ENCODE data around the gene LSMEM2. TPM values are rescaled to one million over a fixed set of nuclear protein-coding genes. Genes with fewer than 3 reads are reported as not detected.

The LSMEM2 gene
- total RNA-seq (under 1 TPM in 1 of 2 donors, not detected in 1; 0.51 TPM), polyA plus RNA-seq (1 to 10 TPM in 1 of 2 donors, not detected in 1; 1.3 TPM)
- long read RNA-seq, donor 1, partial matches to known transcripts: 0 of 2 reads
- long read RNA-seq, donor 1, other reads (novel, unspliced or antisense): 2 of 2 reads
- long read RNA-seq, donor 2: 0 reads

DNA sequence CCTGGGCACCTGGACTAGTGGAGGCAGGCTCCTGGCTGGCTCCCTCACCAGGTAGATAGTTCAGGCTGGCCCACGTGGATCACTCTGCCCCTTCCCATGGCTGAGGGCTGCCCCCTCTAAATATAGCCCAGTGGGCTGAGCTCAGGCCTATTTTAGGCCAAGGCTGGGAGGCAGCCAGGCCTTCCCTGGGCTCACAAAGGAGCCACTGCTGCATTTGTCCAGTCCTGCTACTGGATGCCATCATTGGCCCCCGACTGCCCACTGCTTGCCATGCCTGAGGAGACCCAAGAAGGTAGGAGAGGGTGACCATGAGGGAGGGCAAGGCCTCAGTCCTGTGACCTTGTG lies at the start of gene LSMEM2:
Gene LSMEM2, plus strand, starts transcription at position 208 of the 345 bp plus-strand sequence. Its CDS starts 27 bp downstream, at position 235.
- Histone ChIP-seq H3K4me1 (ENCODE audit: control insufficient read depth in 1 of 2, insufficient read depth in 2 of 2, low read length in 2 of 2) (no peaks in the 10 kb centered on the region), H3K36me3 (ENCODE audit: control insufficient read depth in 1 of 2, insufficient read depth in 2 of 2, low read length in 1 of 2) (no peaks in the 10 kb centered on the region), H3K27ac (ENCODE audit: low read depth in 1 of 2, low read length in 2 of 2) (peak within 1 kb of the TSS in 1 of 2 donors; percentile 9), H3K9me3 (ENCODE audit: control insufficient read depth, low read length) (no peaks in the 10 kb centered on the region), H3K4me3 (ENCODE audit: low read length in 2 of 2) (no peak within 1 kb of the TSS), H3K27me3 (ENCODE audit: control insufficient read depth in 1 of 2, insufficient read depth in 2 of 2, low read length in 1 of 2) (no peaks in the 10 kb centered on the region)
- intact Hi-C loops (cut with DNase I): loop anchor here in 1 of 2 donors (10.0 kb wide), 1 partner anchor 154 kb away; no protein-coding TSS in a partner anchor
- ATAC-seq (ENCODE audit: low FRiP score) (peak; percentile 58), DNase-seq (peak in 1 of 2 donors; percentile 53)
- WGBS, 2 donors: 0 to 10% methylated on average over 2 of the region's 2 CpGs

DNA sequence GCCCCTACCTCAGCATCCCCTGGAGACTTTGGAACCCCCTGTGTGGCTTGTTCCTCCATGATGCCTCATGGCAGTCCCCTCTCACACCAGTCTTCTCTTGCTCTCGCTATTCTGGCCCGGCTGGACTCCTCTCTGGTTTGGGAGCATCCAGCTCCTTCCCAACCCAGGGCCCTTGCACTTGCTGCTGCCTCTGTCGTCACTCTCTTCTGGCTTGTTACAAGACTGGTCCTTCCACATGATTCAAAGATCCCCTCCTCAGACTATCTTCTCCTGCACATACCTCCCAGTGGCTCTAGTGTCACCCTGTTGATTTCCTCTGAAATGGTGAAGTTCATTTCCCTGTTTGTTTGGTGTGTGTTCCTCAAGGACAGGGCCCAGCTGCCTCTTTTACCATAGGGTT lies 49.4 kb upstream of the LSMEM2 start:
- intact Hi-C loops (cut with DNase I): no loop called here
- H3K9me3 ChIP-seq (ENCODE audit: control insufficient read depth, low read length): no peaks in the 10 kb centered on the region
- ATAC-seq (ENCODE audit: low FRiP score) (no peak), DNase-seq (no peak)
- H3K27ac ChIP-seq (ENCODE audit: low read depth in 1 of 2, low read length in 2 of 2): no peak overlapping the region
- 95 to 98% methylated on average over 3 of the region's 3 CpGs for WGBS, 2 donors
- no peaks in the 10 kb centered on the region for H3K4me1 ChIP-seq (ENCODE audit: control insufficient read depth in 1 of 2, insufficient read depth in 2 of 2, low read length in 2 of 2)
- no peak overlapping the region for H3K4me3 ChIP-seq (ENCODE audit: low read length in 2 of 2)
- no peaks in the 10 kb centered on the region for H3K36me3 ChIP-seq (ENCODE audit: control insufficient read depth in 1 of 2, insufficient read depth in 2 of 2, low read length in 1 of 2)
- H3K27me3 ChIP-seq (ENCODE audit: control insufficient read depth in 1 of 2, insufficient read depth in 2 of 2, low read length in 1 of 2): no peaks in the 10 kb centered on the region

DNA sequence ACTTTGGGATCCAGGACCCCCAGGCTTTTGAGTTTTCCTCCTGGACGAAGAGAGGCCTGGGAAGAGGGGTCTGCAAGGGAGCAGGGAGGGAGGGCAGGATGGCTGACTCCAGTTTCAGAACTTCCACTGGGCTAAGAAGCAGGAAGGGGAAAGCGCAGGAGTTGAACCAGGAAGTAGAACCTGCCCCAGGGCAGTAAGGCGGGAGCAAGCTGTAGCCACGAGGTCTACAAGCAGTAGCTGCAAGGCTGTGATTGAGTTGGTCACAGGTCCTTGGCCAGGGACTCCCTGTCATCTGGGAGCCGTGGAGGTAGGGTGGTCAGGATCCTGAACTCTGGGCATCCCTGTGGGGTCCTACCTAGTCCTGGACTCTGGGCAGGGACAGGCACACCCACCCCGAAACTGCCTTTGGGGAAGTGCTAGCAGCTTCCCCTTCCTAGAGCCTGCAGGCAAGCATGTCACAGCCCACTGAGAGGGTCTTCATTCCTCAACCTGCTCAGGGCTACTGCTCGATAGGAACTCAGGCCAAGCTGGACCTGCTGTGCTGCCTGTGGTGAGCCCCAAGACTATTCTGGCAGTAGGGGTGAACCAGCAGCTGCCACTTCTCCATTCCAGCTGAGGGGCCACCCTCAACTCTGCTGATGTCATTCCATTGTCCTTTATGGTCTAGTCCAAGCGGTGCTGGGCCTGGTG lies 48.6 kb upstream of the LSMEM2 start:
- Histone ChIP-seq H3K4me3 (ENCODE audit: low read length in 2 of 2) (no peak overlapping the region), H3K27ac (ENCODE audit: low read depth in 1 of 2, low read length in 2 of 2) (no peak overlapping the region), H3K27me3 (ENCODE audit: control insufficient read depth in 1 of 2, insufficient read depth in 2 of 2, low read length in 1 of 2) (no peaks in the 10 kb centered on the region), H3K4me1 (ENCODE audit: control insufficient read depth in 1 of 2, insufficient read depth in 2 of 2, low read length in 2 of 2) (no peaks in the 10 kb centered on the region), H3K36me3 (ENCODE audit: control insufficient read depth in 1 of 2, insufficient read depth in 2 of 2, low read length in 1 of 2) (no peaks in the 10 kb centered on the region), H3K9me3 (ENCODE audit: control insufficient read depth, low read length) (no peaks in the 10 kb centered on the region)
- DNase-seq: no peak
- no peak for ATAC-seq (ENCODE audit: low FRiP score)
- 89 to 91% methylated on average over 8 of the region's 8 CpGs for WGBS, 2 donors
- intact Hi-C loops (cut with DNase I): no loop called here

DNA sequence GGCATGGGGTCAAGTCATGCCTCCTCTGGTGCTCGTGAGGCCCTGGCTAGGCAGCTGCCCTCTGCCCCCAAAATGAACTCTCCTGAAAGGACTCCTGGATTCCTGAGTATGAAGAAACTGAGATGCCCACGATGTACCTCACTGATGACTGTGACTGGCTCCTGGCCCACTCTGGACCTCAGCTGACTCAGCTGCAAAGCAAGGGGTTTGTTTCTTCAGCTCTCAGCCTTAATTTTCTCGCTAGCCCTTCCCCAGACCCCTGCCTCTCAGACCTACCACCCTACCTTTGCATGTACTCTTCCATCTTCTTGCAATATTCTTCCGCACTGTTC lies 48.1 kb upstream of the LSMEM2 start:
- Histone ChIP-seq H3K4me3 (ENCODE audit: low read length in 2 of 2) (no peak overlapping the region), H3K27ac (ENCODE audit: low read depth in 1 of 2, low read length in 2 of 2) (no peak overlapping the region), H3K36me3 (ENCODE audit: control insufficient read depth in 1 of 2, insufficient read depth in 2 of 2, low read length in 1 of 2) (no peaks in the 10 kb centered on the region), H3K4me1 (ENCODE audit: control insufficient read depth in 1 of 2, insufficient read depth in 2 of 2, low read length in 2 of 2) (no peaks in the 10 kb centered on the region), H3K27me3 (ENCODE audit: control insufficient read depth in 1 of 2, insufficient read depth in 2 of 2, low read length in 1 of 2) (no peaks in the 10 kb centered on the region), H3K9me3 (ENCODE audit: control insufficient read depth, low read length) (no peaks in the 10 kb centered on the region)
- intact Hi-C loops (cut with DNase I): no loop called here
- 82 to 86% methylated on average over 4 of the region's 4 CpGs for WGBS, 2 donors
- no peak for DNase-seq
- no peak for ATAC-seq (ENCODE audit: low FRiP score)

DNA sequence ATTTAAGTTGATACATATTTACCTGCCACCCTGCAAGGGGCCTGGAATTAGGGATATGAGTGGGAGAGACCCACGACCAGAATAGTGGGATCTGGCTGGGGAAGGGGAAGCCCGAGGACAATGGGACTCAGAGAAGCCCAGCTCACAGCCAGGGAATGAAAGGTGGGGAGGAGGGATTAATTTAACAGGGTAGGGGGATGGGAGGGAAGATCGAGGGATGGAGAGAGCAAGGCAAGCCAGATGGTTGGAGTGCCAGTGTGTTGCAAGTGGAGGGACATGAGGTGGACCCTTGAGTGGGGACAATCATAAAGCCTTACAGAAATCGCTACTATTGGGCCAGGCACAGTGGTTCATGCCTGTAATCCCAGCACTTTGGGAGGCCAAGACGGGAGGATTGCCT lies 47.3 kb upstream of the LSMEM2 start:
- intact Hi-C loops (cut with DNase I): no loop called here
- Histone ChIP-seq H3K27ac (ENCODE audit: low read depth in 1 of 2, low read length in 2 of 2) (no peak overlapping the region), H3K4me1 (ENCODE audit: control insufficient read depth in 1 of 2, insufficient read depth in 2 of 2, low read length in 2 of 2) (no peaks in the 10 kb centered on the region), H3K9me3 (ENCODE audit: control insufficient read depth, low read length) (no peaks in the 10 kb centered on the region), H3K27me3 (ENCODE audit: control insufficient read depth in 1 of 2, insufficient read depth in 2 of 2, low read length in 1 of 2) (no peaks in the 10 kb centered on the region), H3K4me3 (ENCODE audit: low read length in 2 of 2) (no peak overlapping the region), H3K36me3 (ENCODE audit: control insufficient read depth in 1 of 2, insufficient read depth in 2 of 2, low read length in 1 of 2) (no peaks in the 10 kb centered on the region)
- ATAC-seq (ENCODE audit: low FRiP score) (no peak), DNase-seq (no peak)
- WGBS, 2 donors: 72 to 80% methylated on average over 5 of the region's 5 CpGs

DNA sequence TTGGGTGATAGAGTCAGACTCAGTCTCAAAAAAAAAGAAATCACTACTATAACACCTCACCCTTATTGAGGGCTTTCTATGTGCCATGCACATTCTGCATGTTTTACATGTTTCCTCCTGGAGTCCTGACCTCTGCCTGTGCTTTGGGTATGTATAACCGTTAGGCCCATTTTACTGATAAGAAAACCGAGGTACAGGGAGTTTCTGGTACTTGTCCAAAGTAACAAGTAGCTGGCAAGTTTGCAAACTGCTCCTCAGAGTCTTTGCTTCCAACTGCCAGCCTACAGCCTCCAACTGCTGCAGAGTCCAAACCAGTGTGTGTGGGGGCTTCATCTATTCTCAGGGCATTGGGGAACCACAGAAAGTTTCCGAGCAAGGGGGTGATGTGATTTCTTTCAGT lies 46.6 kb upstream of the LSMEM2 start:
- H3K4me3 ChIP-seq (ENCODE audit: low read length in 2 of 2): no peak overlapping the region
- DNase-seq (no peak), ATAC-seq (ENCODE audit: low FRiP score) (no peak)
- intact Hi-C loops (cut with DNase I): no loop called here
- H3K27ac ChIP-seq (ENCODE audit: low read depth in 1 of 2, low read length in 2 of 2): no peak overlapping the region
- no peaks in the 10 kb centered on the region for H3K36me3 ChIP-seq (ENCODE audit: control insufficient read depth in 1 of 2, insufficient read depth in 2 of 2, low read length in 1 of 2)
- no peaks in the 10 kb centered on the region for H3K27me3 ChIP-seq (ENCODE audit: control insufficient read depth in 1 of 2, insufficient read depth in 2 of 2, low read length in 1 of 2)
- WGBS, 2 donors: 53 to 60% methylated on average over 3 of the region's 3 CpGs
- H3K4me1 ChIP-seq (ENCODE audit: control insufficient read depth in 1 of 2, insufficient read depth in 2 of 2, low read length in 2 of 2): no peaks in the 10 kb centered on the region
- no peaks in the 10 kb centered on the region for H3K9me3 ChIP-seq (ENCODE audit: control insufficient read depth, low read length)

DNA sequence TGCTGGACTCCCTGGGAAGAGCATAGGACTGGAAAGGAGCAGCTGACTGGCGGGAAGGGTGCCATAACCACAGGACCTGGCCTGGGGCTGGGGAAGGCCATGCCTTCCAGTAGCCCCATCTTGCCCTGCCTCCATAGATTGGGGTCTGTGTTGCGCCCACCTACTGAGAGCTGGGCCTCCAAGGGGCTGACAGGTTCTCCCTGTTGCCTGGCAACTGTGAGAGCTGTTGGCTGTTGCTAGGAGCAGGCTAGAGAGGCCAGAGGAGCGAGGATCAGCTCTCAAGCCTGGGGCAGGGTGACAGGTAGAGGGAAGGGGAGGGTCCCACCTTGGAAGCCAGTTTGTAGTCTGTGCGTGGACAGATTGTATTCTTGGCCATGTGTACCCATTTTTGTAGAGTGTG lies 45.7 kb upstream of the LSMEM2 start:
- Histone ChIP-seq H3K27ac (ENCODE audit: low read depth in 1 of 2, low read length in 2 of 2) (no peak overlapping the region), H3K4me1 (ENCODE audit: control insufficient read depth in 1 of 2, insufficient read depth in 2 of 2, low read length in 2 of 2) (no peaks in the 10 kb centered on the region), H3K36me3 (ENCODE audit: control insufficient read depth in 1 of 2, insufficient read depth in 2 of 2, low read length in 1 of 2) (no peaks in the 10 kb centered on the region), H3K9me3 (ENCODE audit: control insufficient read depth, low read length) (no peaks in the 10 kb centered on the region), H3K4me3 (ENCODE audit: low read length in 2 of 2) (no peak overlapping the region), H3K27me3 (ENCODE audit: control insufficient read depth in 1 of 2, insufficient read depth in 2 of 2, low read length in 1 of 2) (no peaks in the 10 kb centered on the region)
- DNase-seq: no peak
- 87 to 91% methylated on average over 4 of the region's 4 CpGs for WGBS, 2 donors
- ATAC-seq (ENCODE audit: low FRiP score): no peak
- intact Hi-C loops (cut with DNase I): no loop called here

DNA sequence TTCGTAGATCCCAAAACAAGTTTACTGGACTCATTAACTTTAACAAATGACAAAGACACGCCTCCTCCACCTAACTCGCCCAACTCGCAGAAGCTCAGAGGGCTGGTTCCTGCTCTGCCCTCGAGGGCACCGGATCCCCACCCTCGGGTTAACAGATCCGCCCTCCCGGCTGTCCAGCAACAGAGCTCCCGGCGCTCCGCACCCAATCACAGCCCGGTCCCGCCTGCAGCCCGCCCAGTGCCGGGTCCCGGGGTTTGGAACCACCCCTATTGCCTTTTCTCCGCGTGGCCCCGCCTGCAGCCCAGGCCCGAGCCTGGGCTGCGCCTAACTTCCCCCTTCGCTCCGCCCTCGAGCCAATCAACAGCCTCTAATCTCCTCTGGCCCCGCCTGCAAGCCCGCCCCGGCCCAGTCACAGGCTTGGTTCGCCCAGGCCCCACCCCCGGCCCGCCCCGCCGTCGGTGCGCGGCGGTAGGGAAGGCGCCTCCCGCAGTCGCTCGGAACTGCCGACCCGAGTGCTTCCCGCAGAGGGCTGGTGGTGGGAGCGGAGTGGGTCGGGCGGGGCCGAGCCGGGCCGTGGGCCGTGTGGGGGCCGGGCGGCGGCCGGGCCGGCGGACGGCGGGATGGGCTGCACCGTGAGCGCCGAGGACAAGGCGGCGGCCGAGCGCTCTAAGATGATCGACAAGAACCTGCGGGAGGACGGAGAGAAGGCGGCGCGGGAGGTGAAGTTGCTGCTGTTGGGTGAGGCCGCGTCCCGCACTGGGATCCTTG lies 43.0 kb upstream of the LSMEM2 start, which contains the start of gene GNAI2:
Gene GNAI2, plus strand, starts transcription at position 489 of the 768 bp plus-strand sequence. Its CDS starts 132 bp downstream, at position 621.
- peak; percentile 99 for DNase-seq
- WGBS, 2 donors: 0 to 1% methylated on average over 66 to 75 of the region's 75 CpGs
- H3K4me3 ChIP-seq (ENCODE audit: low read length in 2 of 2): peak within 1 kb of the TSS; percentile 93 to 95
- no peaks in the 10 kb centered on the region for H3K36me3 ChIP-seq (ENCODE audit: control insufficient read depth in 1 of 2, insufficient read depth in 2 of 2, low read length in 1 of 2)
- H3K4me1 ChIP-seq (ENCODE audit: control insufficient read depth in 1 of 2, insufficient read depth in 2 of 2, low read length in 2 of 2): no peaks in the 10 kb centered on the region
- peak within 1 kb of the TSS; percentile 43 to 78 for H3K27ac ChIP-seq (ENCODE audit: low read depth in 1 of 2, low read length in 2 of 2)
- H3K9me3 ChIP-seq (ENCODE audit: control insufficient read depth, low read length): no peaks in the 10 kb centered on the region
- no peaks in the 10 kb centered on the region for H3K27me3 ChIP-seq (ENCODE audit: control insufficient read depth in 1 of 2, insufficient read depth in 2 of 2, low read length in 1 of 2)
- ATAC-seq (ENCODE audit: low FRiP score): peak; percentile 96
- intact Hi-C loops (cut with DNase I): loop anchor here in 1 of 2 donors (2.0 kb wide), 1 partner anchor 33 kb away; the partner anchor contains the start of gene SEMA3B
